B cell (primary cell): Measurements from ENCODE around the gene SYNE1. TPM values are rescaled to one million over a fixed set of nuclear protein-coding genes. Genes with fewer than 3 reads are reported as not detected.

Experiments
- ATAC-seq: fragments of 200-7000 bp; cut with Tn5 transposase; one replicate; pipeline ENCODE4 v1.10.0; 2021; ENCODE audit warnings: low read depth, mild to moderate bottlenecking, moderate number of reproducible peaks, moderate library complexity
- CTCF ChIA-PET: fragments of 350-600 bp; sonication (Branson Sonifier 250); formaldehyde crosslinking; loops from one replicate; lab custom pipeline; 2021; ENCODE audit warnings: antibody characterized with exemption, inconsistent platforms; lab: Charles Lee
- POLR2A ChIA-PET: fragments of 350-600 bp; sonication (Branson Sonifier 250); formaldehyde crosslinking; loops from one replicate; lab custom pipeline; 2021; ENCODE audit warnings: antibody characterized with exemption; lab: Charles Lee
- DNase-seq: peaks from one replicate; pipeline ENCODE4 v3.0.0; 2013
- H2AFZ ChIP-seq: 2 replicates; pipeline ENCODE4 v1.6.1; 2012; ENCODE audit warnings: mild to moderate bottlenecking, low read depth, low read length; ENCODE audit not compliant: insufficient read depth, poor library complexity, severe bottlenecking
- H3K27ac ChIP-seq, 2 donors: 1 replicate in 1 of 2; 2 replicates in 1 of 2; pipeline ENCODE4 v1.5.1; 2012 to 2013; ENCODE audit warnings: low read length in 2 of 2, mild to moderate bottlenecking in 2 of 2, moderate library complexity in 1 of 2
- H3K27me3 ChIP-seq, 4 experiments: fragments of 200-600 bp in 1 of 4; sonication (generic) in 1 of 4; replicated peaks in 1 of 4; 1 replicate in 2 of 4; 2 replicates in 2 of 4; pipeline versions ENCODE4 v1.6.1 to v1.7.0; 2013 to 2016; ENCODE audit warnings: low read length in 3 of 4, mild to moderate bottlenecking in 2 of 4, mixed read lengths in 1 of 4, moderate library complexity in 1 of 4; ENCODE audit not compliant: insufficient read depth in 4 of 4, control insufficient read depth in 3 of 4; ENCODE audit errors: control extremely low read depth in 1 of 4
- H3K36me3 ChIP-seq, 2 experiments: replicated peaks in 1 of 2; 1 replicate in 1 of 2; 2 replicates in 1 of 2; pipeline versions ENCODE4 v1.6.1 to v1.7.1; 2013; ENCODE audit warnings: low read length in 1 of 2; ENCODE audit not compliant: insufficient read depth in 2 of 2, control insufficient read depth in 1 of 2; ENCODE audit errors: control extremely low read depth in 1 of 2, extremely low read depth in 1 of 2
- H3K4me1 ChIP-seq, 2 donors: fragments of 200-600 bp in 1 of 2; sonication (generic) in 1 of 2; 1 replicate in 1 of 2; 2 replicates in 1 of 2; pipeline versions ENCODE4 v1.5.1 to v1.6.1; 2013 to 2017; ENCODE audit warnings: low read length in 2 of 2; ENCODE audit not compliant: control insufficient read depth in 2 of 2, insufficient read depth in 2 of 2
- H3K4me2 ChIP-seq: replicated peaks from 2 replicates; pipeline ENCODE3; 2012; ENCODE audit warnings: mild to moderate bottlenecking, low read depth, low read length; ENCODE audit not compliant: poor library complexity, severe bottlenecking
- H3K4me3 ChIP-seq, 5 experiments: fragments of 200-600 bp in 1 of 5; sonication (generic) in 1 of 5; 1 replicate in 3 of 5; 2 replicates in 2 of 5; pipeline versions ENCODE4 v1.5.1 to v1.7.0; 2011 to 2016; ENCODE audit warnings: low read length in 4 of 5, mild to moderate bottlenecking in 4 of 5, low read depth in 2 of 5, control low read depth in 1 of 5, moderate library complexity in 1 of 5; ENCODE audit not compliant: insufficient read depth in 1 of 5; ENCODE audit errors: control extremely low read depth in 1 of 5, extremely low read depth in 1 of 5
- H3K79me2 ChIP-seq: fragments of 200-600 bp; sonication (generic); one replicate; pipeline ENCODE4 v1.6.0; 2016; ENCODE audit warnings: low read length; ENCODE audit not compliant: control insufficient read depth, insufficient read depth
- H3K9ac ChIP-seq: fragments of 200-600 bp; sonication (generic); 2 replicates; pipeline ENCODE4 v1.6.1; 2017; ENCODE audit warnings: mild to moderate bottlenecking, low read length, moderate library complexity
- H3K9me3 ChIP-seq, 3 donors: one replicate each; pipeline versions ENCODE4 v1.6.1 to v1.7.1; 2013; ENCODE audit warnings: low read length in 2 of 3; ENCODE audit not compliant: control insufficient read depth in 2 of 3, insufficient read depth in 1 of 3; ENCODE audit errors: control extremely low read depth in 1 of 3
- H4K20me1 ChIP-seq: 2 replicates; pipeline ENCODE4 v1.6.0; 2012; ENCODE audit warnings: mild to moderate bottlenecking, low read length; ENCODE audit not compliant: insufficient read depth, control insufficient read depth, poor library complexity, severe bottlenecking
- H3K27ac Mint-ChIP-seq: one replicate; pipeline ENCODE4 v1.8.0; 2021; ENCODE audit warnings: mixed read lengths
- H3K27me3 Mint-ChIP-seq: one replicate; pipeline ENCODE4 v1.8.0; 2021; ENCODE audit warnings: mixed read lengths
- H3K4me1 Mint-ChIP-seq: one replicate; pipeline ENCODE4 v1.8.0; 2021; ENCODE audit warnings: mixed read lengths
- H3K4me3 Mint-ChIP-seq: one replicate; pipeline ENCODE4 v1.8.0; 2021; ENCODE audit warnings: mixed read lengths
- H3K9me3 Mint-ChIP-seq: one replicate; pipeline ENCODE4 v1.8.0; 2022; ENCODE audit warnings: mixed read lengths; ENCODE audit not compliant: insufficient read depth
- EZH2 ChIP-seq: IDR thresholded peaks from 2 replicates; pipeline ENCODE4 v1.6.1; 2012; ENCODE audit warnings: borderline replicate concordance, low read depth, mild to moderate bottlenecking, moderate library complexity, low read length; ENCODE audit not compliant: insufficient read depth, poor library complexity, severe bottlenecking
- WGBS: methylation state at CpG from one replicate; pipeline ENCODE4 v1.1.5; 2013; ENCODE audit warnings: missing lambda C conversion rate; ENCODE audit not compliant: insufficient coverage; 5-methylcytosine and 5-hydroxymethylcytosine counted together
- intact Hi-C: fragments of 100-400 bp; cut with micrococcal nuclease; formaldehyde crosslinking; loops from one replicate; pipeline ENCODE4 v1.10.0; 2022
- polyA plus RNA-seq: library from polyadenylated mRNA; depleted of rRNA; stranded (reverse); fragments of >200 nt; gene quantifications from 2 replicates; pipeline ENCODE4 v1.2.3, GENCODE V29; 2012
- total RNA-seq, 2 donors: library from RNA; stranded (reverse); fragments of 120-200 nt in 1 of 2; gene quantifications; 1 replicate in 1 of 2; 2 replicates in 1 of 2; pipeline versions ENCODE4 v1.2.3 to v1.2.4, GENCODE V29; 2013 to 2022
- TF ChIP-seq, protein P1 (sequence below): fragments of 200-600 bp; IDR thresholded peaks from one replicate; pipeline ENCODE4 v1.8.0; 2022; ENCODE audit warnings: antibody characterized with exemption, mild to moderate bottlenecking

The SYNE1 gene
- total and polyA plus RNA-seq, 2 donors (not counting 1 experiment from before 2014, with no cell fraction given), result 49.2 to 108 TPM

- Histone ChIP-seq H4K20me1 (no peaks in the 10 kb centered on the region), H3K4me2 (no peak overlapping the region), H2AFZ (no peak overlapping the region), H3K79me2 (no peaks in the 10 kb centered on the region), H3K9me3 (no peaks in the 10 kb centered on the region), H3K27ac (no peak overlapping the region), H3K9ac (no peak overlapping the region), H3K36me3 (no peaks in the 10 kb centered on the region), H3K4me3 (no peak overlapping the region), H3K4me1 (no peaks in the 10 kb centered on the region), H3K27me3 (no peaks in the 10 kb centered on the region)
- 70% methylated on average over 16 of the region's 20 CpGs for WGBS
- ChIA-PET CTCF (interaction anchor here (0.6 kb wide), 1 partner anchor 10 kb away, joined by 3 read pairs; no protein-coding TSS in a partner anchor), POLR2A (no interaction called here)
- intact Hi-C loops, result no loop called here
- H3K27ac Mint-ChIP-seq, result no peak overlapping the region
- TF ChIP-seq, protein P1, sequence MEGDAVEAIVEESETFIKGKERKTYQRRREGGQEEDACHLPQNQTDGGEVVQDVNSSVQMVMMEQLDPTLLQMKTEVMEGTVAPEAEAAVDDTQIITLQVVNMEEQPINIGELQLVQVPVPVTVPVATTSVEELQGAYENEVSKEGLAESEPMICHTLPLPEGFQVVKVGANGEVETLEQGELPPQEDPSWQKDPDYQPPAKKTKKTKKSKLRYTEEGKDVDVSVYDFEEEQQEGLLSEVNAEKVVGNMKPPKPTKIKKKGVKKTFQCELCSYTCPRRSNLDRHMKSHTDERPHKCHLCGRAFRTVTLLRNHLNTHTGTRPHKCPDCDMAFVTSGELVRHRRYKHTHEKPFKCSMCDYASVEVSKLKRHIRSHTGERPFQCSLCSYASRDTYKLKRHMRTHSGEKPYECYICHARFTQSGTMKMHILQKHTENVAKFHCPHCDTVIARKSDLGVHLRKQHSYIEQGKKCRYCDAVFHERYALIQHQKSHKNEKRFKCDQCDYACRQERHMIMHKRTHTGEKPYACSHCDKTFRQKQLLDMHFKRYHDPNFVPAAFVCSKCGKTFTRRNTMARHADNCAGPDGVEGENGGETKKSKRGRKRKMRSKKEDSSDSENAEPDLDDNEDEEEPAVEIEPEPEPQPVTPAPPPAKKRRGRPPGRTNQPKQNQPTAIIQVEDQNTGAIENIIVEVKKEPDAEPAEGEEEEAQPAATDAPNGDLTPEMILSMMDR, result no peak
- TF ChIP-seq EZH2, result no peak
- no peaks in the 10 kb centered on the region for H3K4me1 Mint-ChIP-seq
- no peaks in the 10 kb centered on the region for H3K9me3 Mint-ChIP-seq
- H3K27me3 Mint-ChIP-seq, result no peaks in the 10 kb centered on the region
- no peak overlapping the region for H3K4me3 Mint-ChIP-seq
- no peak for ATAC-seq
- no peak for DNase-seq
These were observed 526.0 kb downstream of the SYNE1 start for GRCh38 chr6:152110886-152111820.

DNA sequence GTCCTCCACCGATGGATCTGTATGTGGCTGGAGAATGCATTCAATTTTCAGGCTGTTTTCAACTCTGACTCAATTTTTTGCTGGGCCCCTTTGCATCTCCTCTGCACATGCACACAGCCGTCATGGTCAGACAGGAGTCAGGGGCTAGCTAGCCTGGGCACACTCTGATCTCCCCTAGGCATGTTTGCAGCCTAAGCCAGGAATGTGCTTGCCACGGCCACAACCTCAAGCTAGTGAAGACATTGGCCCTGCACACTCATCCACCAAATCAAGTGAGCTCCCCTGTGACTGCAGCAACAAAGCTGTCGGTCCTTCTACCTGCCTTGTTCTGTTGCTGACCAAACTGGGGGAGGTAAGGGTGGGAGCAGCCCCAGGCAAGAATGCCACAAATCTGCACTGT lies 529.2 kb downstream of the SYNE1 start:
- no peak overlapping the region for H3K9ac ChIP-seq
- H3K4me2 ChIP-seq, result no peak overlapping the region
- H4K20me1 ChIP-seq, result no peaks in the 10 kb centered on the region
- TF ChIP-seq, protein P1, result no peak
- no peak for TF ChIP-seq EZH2
- DNase-seq, result no peak
- no peaks in the 10 kb centered on the region for H3K4me1 Mint-ChIP-seq
- no peaks in the 10 kb centered on the region for H3K4me1 ChIP-seq
- no peaks in the 10 kb centered on the region for H3K27me3 Mint-ChIP-seq
- no peak overlapping the region for H3K27ac Mint-ChIP-seq
- H3K27ac ChIP-seq, result no peak overlapping the region
- no peaks in the 10 kb centered on the region for H3K9me3 Mint-ChIP-seq
- no peak overlapping the region for H3K4me3 ChIP-seq
- ChIA-PET CTCF (no interaction called here), POLR2A (interaction anchor here (0.6 kb wide), 1 partner anchor 13 kb away, joined by 3 read pairs; no protein-coding TSS in a partner anchor)
- ATAC-seq, result no peak
- intact Hi-C loops, result no loop called here
- H3K4me3 Mint-ChIP-seq, result no peak overlapping the region
- WGBS, result 92% methylated on average over 4 of the region's 4 CpGs
- H2AFZ ChIP-seq, result no peak overlapping the region
- no peaks in the 10 kb centered on the region for H3K36me3 ChIP-seq
- H3K79me2 ChIP-seq, result no peaks in the 10 kb centered on the region
- H3K9me3 ChIP-seq, result no peaks in the 10 kb centered on the region
- no peaks in the 10 kb centered on the region for H3K27me3 ChIP-seq
